Gastrocnemius medialis (tissue), 4 donors: Measurements from ENCODE around the gene KCP. TPM values are rescaled to one million over a fixed set of nuclear protein-coding genes. Genes with fewer than 3 reads are reported as not detected.

ENCODE experiments used
- ATAC-seq, 2 donors: fragments of 150-250 bp; one replicate each; pipeline ENCODE4 v1.9.1; 2016
- DNase-seq, 2 donors: peaks; one replicate each; pipeline ENCODE4 v3.0.0-alpha.2; 2019
- H3K27ac ChIP-seq, 4 donors: fragments of 200-600 bp; sonication (generic); 1 replicate in 1 of 4; 2 replicates in 3 of 4; pipeline ENCODE4 v1.5.1; 2016 to 2018; ENCODE audit warnings: mild to moderate bottlenecking in 2 of 4, moderate library complexity in 1 of 4
- H3K27me3 ChIP-seq, 3 donors: fragments of 200-600 bp; sonication (generic) in 2 of 3; 1 replicate in 1 of 3; 2 replicates in 2 of 3; pipeline versions ENCODE4 v1.5.1 to v1.6.0; 2016 to 2019; ENCODE audit warnings: mild to moderate bottlenecking in 1 of 3, moderate library complexity in 1 of 3
- H3K36me3 ChIP-seq, 2 donors: fragments of 200-600 bp; sonication (generic) in 1 of 2; one replicate each; pipeline ENCODE4 v1.5.1; 2017 to 2018
- H3K4me1 ChIP-seq, 2 donors: fragments of 200-600 bp; sonication (generic) in 1 of 2; one replicate each; pipeline ENCODE4 v1.5.1; 2016 to 2017; ENCODE audit warnings: mild to moderate bottlenecking in 2 of 2
- H3K4me3 ChIP-seq, 4 donors: fragments of 200-600 bp; sonication (generic) in 3 of 4; 1 replicate in 1 of 4; 2 replicates in 3 of 4; pipeline ENCODE4 v1.5.1; 2016 to 2019; ENCODE audit warnings: mild to moderate bottlenecking in 2 of 4
- H3K9me3 ChIP-seq, 3 donors: fragments of 200-600 bp; sonication (generic) in 2 of 3; 1 replicate in 1 of 3; 2 replicates in 2 of 3; pipeline ENCODE4 v1.5.1; 2016 to 2019
- CTCF ChIP-seq, 5 experiments: fragments of 450-650 bp in 3 of 5; fragments of 200-600 bp in 2 of 5; sonication (generic) in 2 of 5; IDR thresholded peaks in 4 of 5; conservative IDR thresholded peaks in 1 of 5; 1 replicate in 4 of 5; 2 replicates in 1 of 5; pipeline ENCODE4 v1.5.1; 2016 to 2019; ENCODE audit warnings: antibody characterized with exemption in 5 of 5, mild to moderate bottlenecking in 3 of 5, moderate library complexity in 3 of 5
- POLR2A ChIP-seq, 2 donors: fragments of 450-650 bp; IDR thresholded peaks; one replicate each; pipeline ENCODE4 v1.6.1; 2017; ENCODE audit warnings: antibody characterized with exemption in 2 of 2, mild to moderate bottlenecking in 2 of 2, moderate library complexity in 2 of 2
- in situ Hi-C, 4 donors: fragments of 200-750 bp; cut with MboI; loops; one replicate each; pipeline versions ENCODE4 v1.15.0 to v1.8.0; 2017; ENCODE audit warnings: low sequenced_read_pairs in 4 of 4
- intact Hi-C: fragments of 100-400 bp; cut with DNase I; formaldehyde crosslinking; loops from one replicate; pipeline ENCODE4 v1.15.1; 2023; ENCODE audit warnings: low total_unique reads
- total RNA-seq, 4 donors: library from RNA; depleted of rRNA; stranded (reverse); fragments of >200 nt; gene quantifications; one replicate each; pipeline versions ENCODE4 v1.1.0 to v1.2.3, GENCODE V29; 2016

Gene KCP
- total RNA-seq, 4 donors from 2014 or later, result 0.10 TPM; not detected in 3

DNA sequence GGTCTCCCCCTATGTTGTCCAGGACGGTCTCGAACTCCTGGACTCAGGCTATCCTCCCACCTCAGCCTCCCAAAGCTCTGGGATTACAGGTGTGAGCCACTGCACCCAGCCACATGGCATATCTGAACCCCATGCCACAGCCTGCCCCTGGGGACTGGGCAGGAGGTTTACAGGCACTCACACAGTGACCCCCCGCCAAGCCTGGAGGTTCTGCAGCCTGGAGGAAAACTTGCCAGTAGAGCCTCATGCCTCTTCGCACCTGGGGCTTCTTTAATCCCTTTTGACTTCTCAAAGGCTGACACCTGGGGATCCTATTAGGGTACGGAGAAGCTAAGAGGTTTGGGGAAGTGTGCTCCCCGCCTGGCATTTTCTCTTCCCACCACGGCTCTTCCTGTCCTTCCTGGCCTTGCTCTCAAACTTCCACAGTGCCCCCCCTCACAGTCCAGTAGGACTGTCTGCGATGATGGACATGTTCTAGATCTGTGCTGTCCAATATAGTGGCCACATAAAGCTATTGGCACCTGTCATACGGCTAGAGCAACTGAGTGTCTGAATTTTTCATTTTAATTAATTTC, 11.4 kb upstream of the KCP start:
- Histone ChIP-seq H3K4me3 (no peak overlapping the region), H3K27me3 (peaks cover 0 to 9% (median 6%) of the 10 kb centered on the region in 3 donors), H3K36me3 (no peaks in the 10 kb centered on the region), H3K9me3 (no peaks in the 10 kb centered on the region), H3K27ac (no peak overlapping the region), H3K4me1 (no peaks in the 10 kb centered on the region)
- TF ChIP-seq CTCF (IDR thresholded peaks at IDR 0.05 in 4 of 5, conservative IDR thresholded peaks at IDR 0.05 in 1 of 5) (no peak), POLR2A (IDR thresholded peaks at IDR 0.05) (no peak)
- intact Hi-C loops, result no loop called here
- in situ Hi-C loops, result loop anchor here in 1 of 4 donors (10.0 kb wide), 1 partner anchor 183 kb away; no protein-coding TSS in a partner anchor
- DNase-seq, result no peak
- no peak for ATAC-seq

DNA sequence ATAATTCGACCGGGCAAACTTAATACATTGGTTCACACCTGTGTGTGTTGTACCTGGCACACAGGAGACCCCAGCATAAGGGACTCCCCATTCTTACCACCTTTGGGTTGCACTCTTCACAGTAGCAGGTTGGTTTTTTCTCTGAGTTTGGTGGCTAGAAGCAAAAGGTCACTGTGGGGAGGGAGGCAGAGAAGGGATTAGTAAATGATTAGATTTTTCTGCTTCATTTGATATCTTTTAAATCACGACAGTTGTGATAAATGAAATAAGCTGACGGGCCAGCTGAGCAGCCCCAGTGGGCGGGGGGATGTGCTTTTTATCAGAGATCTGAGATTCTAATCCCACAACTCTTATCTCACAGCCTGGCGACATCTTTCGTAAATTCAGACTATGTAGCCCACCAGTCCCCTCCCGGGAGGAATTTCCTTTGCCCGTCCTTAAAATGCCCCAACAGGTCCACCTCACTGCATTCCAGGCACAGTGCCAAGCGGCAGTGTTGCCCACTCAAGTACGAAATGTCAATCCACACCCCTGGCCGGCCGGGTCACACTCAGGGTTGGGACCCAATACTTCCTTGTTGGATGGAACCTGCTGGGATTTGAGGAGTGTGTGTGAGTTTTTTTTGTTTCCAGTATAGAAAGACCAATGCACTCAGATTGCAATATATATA, 10.5 kb upstream of the KCP start:
- in situ Hi-C loops (loop anchor here in 1 of 4 donors (10.0 kb wide), 1 partner anchor 184 kb away; no protein-coding TSS in a partner anchor), intact Hi-C loops (no loop called here)
- no peak overlapping the region for H3K27ac ChIP-seq
- H3K36me3 ChIP-seq, result no peaks in the 10 kb centered on the region
- DNase-seq (no peak), ATAC-seq (no peak)
- H3K9me3 ChIP-seq, result no peaks in the 10 kb centered on the region
- TF ChIP-seq CTCF (IDR thresholded peaks at IDR 0.05 in 4 of 5, conservative IDR thresholded peaks at IDR 0.05 in 1 of 5) (no peak), POLR2A (IDR thresholded peaks at IDR 0.05) (no peak)
- peaks cover 3 to 15% (median 13%) of the 10 kb centered on the region in 3 donors for H3K27me3 ChIP-seq
- H3K4me1 ChIP-seq, result no peaks in the 10 kb centered on the region
- no peak overlapping the region for H3K4me3 ChIP-seq

DNA sequence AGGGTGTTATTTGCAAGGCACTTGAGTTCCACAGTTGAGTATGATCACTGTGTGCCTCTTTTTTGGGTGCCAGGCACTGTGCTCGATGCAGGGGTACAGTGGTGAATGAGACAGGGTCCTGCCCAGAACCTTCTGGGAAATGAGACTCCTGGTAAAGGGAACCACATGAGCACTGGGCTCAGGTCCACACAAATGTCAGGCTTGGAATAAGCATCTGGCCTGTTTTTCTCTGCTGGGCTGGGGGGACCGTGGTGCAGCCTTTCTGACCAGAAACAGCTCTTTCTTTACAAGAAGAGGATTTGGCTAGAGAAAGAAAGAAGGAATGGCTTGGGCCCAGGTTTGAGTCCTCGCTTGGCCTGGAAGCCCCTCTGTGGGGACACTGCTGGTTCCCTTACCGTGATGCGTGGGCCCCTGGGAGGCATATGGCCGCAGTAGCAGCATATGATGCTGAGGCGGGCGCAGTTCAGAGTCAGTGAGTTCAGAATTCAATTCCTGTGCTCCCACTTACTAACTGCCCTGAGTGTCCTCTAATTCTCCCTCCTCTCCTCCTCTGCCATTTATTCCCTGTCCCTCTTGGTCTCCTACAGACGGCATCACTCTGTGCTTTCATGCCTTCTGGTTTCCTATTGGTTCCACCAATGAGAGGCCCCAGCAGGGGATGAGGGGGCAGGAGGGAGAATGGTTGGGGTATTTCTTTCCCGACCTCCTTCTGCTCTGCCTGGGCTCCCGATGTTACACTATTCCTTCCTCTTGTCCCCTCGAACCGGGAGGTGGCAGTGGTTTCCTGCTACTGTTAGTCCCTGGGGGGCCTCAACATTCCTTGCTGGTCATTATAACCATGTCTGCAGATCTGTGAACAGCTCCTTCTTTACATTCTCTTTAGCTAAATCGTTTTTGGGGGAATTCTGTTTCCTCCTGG, 9.6 kb upstream of the KCP start:
- ATAC-seq (no peak), DNase-seq (no peak)
- H3K4me3 ChIP-seq, result no peak overlapping the region
- in situ Hi-C loops, result loop anchor here in 1 of 4 donors (10.0 kb wide), 1 partner anchor 185 kb away; no protein-coding TSS in a partner anchor
- intact Hi-C loops, result no loop called here
- H3K27ac ChIP-seq, result no peak overlapping the region
- H3K27me3 ChIP-seq, result peaks cover 12 to 23% (median 15%) of the 10 kb centered on the region in 3 donors
- H3K4me1 ChIP-seq, result peaks cover 0 to 7% of the 10 kb centered on the region in 2 donors
- H3K36me3 ChIP-seq, result no peaks in the 10 kb centered on the region
- TF ChIP-seq CTCF (IDR thresholded peaks at IDR 0.05 in 4 of 5, conservative IDR thresholded peaks at IDR 0.05 in 1 of 5) (no peak), POLR2A (IDR thresholded peaks at IDR 0.05) (no peak)
- H3K9me3 ChIP-seq, result no peaks in the 10 kb centered on the region

- TF ChIP-seq POLR2A (IDR thresholded peaks at IDR 0.05), result no peak
- TF ChIP-seq CTCF (IDR thresholded peaks at IDR 0.05 in 4 of 5, conservative IDR thresholded peaks at IDR 0.05 in 1 of 5), result no peak
- intact Hi-C loops, result no loop called here
- Histone ChIP-seq H3K9me3 (no peaks in the 10 kb centered on the region), H3K27ac (no peak overlapping the region), H3K27me3 (peaks cover 15 to 32% (median 21%) of the 10 kb centered on the region in 3 donors), H3K36me3 (no peaks in the 10 kb centered on the region), H3K4me3 (no peak overlapping the region), H3K4me1 (peaks cover 0 to 9% of the 10 kb centered on the region in 2 donors)
- in situ Hi-C loops, result no loop called here
- ATAC-seq, result no peak
- no peak for DNase-seq
Measured at GRCh38 chr7:128919241-128919640, 8.7 kb upstream of the KCP start.
